ENCODE results near the gene SLC12A6.

DNA sequence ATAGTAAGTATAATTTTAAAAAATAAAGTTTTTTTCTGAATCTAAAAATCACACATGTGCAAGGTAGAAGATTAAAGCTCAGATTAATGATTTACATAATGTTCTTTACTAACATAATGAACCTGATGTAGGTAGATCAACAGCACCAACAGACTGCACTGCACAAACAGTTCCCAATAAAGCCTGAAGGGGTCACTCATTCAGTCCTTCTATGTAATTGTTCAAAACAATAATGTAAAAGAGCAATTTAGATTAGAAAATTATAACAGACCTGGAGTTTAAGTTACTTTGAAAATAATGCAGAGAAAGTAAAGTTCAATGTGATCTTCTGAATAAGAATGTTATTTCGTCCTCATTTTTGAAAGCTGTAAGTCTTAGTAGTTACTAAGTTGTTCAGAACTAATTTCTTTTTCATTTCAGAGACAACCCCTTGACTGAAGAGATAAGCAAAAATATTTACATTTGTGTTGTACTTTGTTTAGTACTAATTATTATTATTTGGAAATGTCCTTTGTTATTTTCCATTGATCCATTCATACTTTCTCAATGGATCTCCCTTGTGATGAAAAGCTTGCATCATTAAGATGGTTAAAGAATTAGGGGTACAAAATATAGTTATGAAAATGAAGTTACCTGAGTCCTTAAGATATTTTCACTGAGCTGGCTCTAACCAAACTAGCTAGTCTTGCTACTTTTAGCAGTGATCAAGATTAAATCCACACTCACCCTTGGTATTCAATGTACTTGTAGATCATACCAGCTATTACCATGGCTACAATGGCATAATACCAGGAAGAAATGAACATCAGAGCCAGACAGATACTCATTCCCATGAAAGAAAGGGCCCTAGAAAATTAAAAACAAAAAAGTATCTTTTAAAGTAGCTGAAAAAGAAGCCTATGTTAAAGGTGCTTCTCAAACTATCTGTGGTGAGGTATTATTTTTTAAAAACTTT, 95.9 kb downstream of the SLC12A6 start:
- TF ChIP-seq, protein P1, sequence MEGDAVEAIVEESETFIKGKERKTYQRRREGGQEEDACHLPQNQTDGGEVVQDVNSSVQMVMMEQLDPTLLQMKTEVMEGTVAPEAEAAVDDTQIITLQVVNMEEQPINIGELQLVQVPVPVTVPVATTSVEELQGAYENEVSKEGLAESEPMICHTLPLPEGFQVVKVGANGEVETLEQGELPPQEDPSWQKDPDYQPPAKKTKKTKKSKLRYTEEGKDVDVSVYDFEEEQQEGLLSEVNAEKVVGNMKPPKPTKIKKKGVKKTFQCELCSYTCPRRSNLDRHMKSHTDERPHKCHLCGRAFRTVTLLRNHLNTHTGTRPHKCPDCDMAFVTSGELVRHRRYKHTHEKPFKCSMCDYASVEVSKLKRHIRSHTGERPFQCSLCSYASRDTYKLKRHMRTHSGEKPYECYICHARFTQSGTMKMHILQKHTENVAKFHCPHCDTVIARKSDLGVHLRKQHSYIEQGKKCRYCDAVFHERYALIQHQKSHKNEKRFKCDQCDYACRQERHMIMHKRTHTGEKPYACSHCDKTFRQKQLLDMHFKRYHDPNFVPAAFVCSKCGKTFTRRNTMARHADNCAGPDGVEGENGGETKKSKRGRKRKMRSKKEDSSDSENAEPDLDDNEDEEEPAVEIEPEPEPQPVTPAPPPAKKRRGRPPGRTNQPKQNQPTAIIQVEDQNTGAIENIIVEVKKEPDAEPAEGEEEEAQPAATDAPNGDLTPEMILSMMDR (conservative IDR thresholded peaks at IDR 0.05; ENCODE audit: low read length) = peak; percentile 88
- TF ChIP-seq EZH2phosphoT487 (IDR thresholded peaks at IDR 0.05; ENCODE audit: borderline replicate concordance, low read depth, low read length) = no peak
